AG08396 (cell line): ENCODE results near the gene NEUROD2.
A peak's percentile ranks its signal among the peaks of the same experiment; 100 is the strongest.

Source experiments
- DNase-seq: peaks from one replicate; pipeline ENCODE4 v3.0.0; 2012; ENCODE audit warnings: low spot score, mixed read lengths

The NEUROD2 gene

DNA sequence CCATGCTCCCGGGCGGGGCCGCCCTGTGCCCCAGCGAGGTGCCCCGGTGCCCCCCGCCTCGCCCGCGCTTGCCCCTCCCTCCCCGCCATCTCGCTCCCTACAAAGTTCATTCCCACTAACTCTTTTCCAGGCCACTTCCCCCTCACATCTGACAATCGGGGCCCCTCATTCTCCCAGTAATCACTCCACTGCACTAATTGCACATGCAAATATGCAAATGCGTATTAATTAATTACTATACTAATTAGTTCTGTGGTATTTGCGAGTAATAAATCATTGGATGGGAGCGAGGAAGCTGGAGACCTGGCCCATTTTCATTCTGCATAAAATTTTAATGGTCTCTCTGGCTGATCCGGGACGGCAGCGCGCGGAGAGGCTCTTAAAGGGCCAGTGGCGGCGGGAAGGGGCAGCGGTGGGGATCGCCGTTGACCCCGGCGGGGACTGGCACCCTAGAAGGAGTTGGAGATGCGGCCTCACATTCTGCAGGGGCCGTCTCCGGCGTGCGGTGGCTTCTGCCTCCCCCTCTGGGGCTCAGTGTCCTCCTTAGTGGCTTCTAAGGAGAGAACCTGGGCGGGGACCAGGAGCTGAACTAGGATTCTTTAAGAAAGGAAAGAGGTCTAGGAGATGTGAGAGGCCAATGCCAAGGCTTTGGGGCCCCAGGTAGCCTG is 10.7 kb upstream of the NEUROD2 start:
- DNase-seq, result no peak

DNA sequence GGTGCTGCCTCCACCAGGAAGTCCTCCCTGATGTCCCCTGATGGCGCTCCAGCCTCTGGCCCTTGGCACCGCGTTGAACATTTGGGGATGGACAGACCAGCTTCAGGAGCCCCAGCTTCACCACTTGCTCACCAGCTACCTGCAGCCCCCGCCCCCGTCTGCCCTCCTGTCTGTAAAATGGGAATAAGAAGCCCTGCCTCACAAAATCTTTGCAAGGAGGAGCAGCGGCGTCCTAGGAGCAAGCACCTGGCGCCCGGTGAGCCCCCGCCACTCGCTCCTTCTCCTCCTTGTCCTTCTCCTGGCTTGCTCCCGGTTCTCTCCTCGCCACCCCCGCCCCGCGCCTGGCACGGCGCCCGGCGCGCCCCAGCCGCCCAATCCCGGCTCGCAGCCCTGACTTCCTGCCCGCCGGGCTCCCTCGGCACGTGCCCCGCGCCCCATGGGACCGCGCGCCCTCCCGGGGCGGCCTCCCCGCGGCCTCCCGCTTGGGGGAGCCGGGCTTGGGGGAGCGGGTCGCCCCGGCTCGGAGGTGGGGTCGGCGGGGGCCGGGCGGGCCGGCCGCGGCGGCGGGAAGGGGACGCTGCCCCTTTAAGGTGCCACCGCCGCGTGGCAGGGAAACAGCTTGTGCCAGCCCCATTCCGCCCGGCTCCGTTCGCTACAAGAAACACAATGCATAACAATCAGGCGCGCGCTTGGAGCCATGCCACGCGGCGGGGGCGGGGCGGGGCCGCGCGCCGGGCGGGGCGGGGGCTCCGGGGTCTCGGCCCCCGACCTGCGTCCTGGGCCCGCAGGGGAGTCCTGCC is 9.9 kb upstream of the NEUROD2 start:
- DNase-seq, result peak; percentile 87

DNA sequence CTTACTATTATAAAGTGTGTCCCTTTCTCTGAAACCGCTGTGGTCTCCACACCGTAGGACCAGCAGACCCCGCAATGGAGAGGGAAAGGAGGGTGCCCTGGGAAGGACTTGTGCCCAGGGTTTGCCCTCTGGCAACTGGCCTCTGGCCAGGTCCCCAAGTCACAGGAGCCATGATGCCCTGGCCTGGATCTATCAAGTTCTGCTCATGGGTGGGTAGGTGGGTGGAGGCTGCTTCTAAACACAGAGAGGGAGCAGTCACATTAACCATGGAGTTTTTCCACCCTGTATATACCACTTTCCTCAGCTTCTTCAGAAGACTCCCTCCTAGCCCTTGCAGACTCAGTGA is 9.4 kb upstream of the NEUROD2 start:
- no peak for DNase-seq

DNA sequence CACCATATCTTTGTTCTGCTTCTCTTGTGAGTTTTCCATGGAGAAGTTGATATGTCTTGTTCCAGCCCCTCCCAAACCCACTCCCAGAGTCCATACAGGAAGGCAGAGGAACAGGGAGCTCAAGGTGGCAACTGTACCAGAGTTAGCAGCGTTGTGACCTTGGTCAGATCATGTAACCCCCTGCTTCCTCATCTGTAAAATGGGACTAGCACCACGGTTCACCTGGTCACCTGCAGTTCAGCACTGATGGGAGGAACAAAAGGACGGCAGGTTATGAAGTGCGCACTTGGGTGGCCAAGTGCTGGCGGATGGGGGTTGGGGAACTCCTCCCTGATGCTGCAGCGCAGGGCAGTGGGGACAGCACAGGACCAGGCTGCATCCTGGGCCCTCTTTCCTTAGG is 7.7 kb upstream of the NEUROD2 start:
- DNase-seq, result no peak

DNA sequence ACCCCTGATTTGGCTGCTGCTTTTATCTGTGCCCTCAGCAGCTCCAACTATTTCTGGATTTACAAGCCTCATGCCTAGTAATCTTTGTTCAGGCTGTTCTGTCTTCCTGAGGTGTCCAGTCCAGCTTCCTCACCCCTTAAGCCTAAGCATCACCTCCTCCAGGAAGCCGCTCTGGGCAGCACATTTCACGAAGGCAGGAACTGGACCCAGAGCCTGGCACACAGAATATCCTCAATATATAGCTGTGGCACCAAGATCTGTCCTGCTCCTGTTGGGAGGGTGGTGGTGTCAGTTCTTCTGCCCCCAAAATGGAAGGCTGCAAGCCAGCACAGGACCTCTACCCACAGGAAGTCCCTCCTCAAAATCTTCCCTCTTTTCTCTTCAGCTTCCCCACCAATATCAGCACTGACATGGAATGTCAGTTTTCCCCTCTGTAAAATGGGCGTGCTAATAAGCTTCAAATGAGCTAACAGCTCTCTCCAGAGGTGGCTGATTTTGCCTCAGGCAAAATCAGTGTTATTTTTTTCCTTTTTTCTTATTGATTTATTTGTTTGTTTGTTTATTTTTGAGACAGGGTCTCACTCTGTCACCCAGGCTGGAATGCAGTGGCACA is 6.9 kb upstream of the NEUROD2 start:
- DNase-seq, result no peak

DNA sequence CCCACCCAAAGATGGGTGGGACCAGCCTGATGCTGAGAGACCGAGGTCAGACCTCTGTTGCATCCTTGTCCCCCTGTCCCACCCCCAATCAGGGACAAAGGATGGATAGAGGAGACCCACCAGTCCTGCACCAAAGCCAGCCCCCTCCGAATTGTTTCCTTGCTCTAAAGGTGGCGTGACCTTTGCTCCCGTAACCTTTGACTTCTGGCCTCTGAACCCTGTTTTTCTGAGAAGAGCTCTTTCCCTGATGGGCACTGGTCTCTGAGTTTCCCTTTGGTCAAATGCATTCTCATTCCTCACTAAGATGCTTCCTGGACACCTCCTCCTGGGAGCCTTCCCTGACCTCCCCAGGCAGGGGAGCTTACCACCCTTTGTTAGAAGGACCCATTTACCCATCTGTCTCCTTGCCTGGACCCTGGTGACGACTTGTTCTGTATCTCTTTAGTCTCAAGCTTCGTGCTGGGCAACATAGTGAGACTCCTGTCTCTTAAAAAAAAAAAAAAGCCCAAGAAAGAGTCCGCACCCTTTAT is 5.3 kb upstream of the NEUROD2 start:
- no peak for DNase-seq

DNA sequence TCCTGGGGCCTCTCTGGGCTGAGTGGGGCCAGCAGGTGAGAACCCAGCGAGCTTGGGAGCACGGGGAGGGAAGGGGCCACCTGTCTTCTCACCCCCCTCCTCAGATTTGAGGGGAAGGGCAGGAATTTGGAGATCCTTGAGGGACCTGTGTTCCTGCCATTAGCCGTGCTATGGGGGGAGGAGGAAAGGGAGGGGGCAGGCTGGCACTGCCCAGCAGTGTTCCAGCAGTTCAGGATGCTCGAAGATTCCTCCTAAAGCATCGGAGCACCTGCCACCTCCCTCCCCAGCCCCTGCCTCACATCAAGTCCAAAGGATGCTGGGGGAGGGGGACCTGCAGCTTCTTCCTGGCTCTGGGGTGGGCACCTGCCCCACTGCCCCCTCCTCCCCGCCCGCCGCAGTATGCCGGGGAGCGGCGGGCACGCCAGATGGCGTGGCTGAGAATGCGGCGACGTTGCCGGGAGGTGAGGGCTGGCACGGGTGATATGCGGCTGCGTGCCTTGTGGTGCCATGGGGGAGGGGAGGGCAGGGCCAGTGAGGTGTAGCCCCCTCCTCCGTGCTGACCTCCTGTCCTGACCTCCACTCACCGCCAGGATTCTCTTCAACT is 4.7 kb upstream of the NEUROD2 start:
- no peak for DNase-seq

DNA sequence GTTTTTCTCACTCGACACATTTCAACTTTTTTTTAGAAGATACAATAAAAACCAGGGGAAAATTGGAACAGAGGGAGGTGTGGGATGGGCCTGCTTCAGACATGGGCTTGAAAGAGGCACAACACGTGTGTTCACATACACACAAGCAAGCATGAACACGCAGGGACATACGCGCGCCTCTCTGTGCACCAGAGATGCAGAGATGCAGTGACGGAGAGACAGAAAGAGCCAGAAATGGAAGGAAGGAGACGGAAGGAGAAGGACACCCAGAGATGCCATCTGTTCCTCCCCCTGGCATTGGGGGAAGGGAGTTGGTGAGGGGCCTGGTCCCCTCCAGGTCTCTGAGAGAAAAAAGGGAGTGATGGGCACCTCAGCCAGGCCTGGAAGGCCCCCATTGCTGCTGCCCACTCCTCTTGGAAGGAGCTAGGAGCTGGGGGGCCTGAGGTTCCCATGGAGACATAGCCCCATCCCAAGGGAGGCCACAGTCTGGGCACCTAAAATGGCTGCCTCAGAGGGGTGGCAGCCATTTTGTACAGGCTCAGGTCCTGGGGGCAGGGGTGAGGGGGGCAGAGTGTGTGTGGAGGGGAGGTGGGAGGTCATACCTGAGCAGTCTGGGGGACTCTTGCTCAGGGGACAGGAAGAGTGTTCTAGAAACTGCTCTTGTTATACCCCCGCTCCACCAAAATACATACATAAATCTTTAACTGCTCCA is 3.8 kb upstream of the NEUROD2 start:
- no peak for DNase-seq

DNA sequence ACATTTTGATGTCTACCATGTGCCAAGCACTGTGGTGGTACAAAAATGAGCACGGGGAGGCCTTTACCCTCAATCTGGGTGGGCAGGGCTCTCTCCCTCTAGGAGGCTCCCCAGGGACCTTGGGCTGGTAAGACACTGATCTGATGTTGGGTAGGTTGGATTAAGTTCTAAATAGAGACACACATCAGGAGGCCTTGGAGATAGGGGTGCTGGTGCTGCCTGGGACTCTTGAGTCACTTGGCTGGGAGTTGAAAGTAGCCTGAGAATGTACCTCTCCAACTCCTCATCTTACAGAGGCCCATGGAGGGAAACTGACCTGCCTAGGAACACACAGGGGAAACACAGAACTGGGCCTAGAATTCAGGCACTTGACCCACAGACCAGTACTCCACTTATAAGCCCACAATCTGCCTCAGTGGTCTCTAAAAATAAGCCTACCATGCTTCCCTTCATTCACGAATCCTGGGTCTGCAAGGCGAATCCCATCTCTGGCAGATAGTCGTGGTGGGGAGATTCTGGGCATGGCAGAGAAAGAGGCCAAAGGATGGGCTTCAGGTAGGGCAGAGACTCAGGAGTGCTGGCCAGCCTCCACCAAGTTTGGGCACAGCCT is 1.8 kb upstream of the NEUROD2 start:
- no peak for DNase-seq

DNA sequence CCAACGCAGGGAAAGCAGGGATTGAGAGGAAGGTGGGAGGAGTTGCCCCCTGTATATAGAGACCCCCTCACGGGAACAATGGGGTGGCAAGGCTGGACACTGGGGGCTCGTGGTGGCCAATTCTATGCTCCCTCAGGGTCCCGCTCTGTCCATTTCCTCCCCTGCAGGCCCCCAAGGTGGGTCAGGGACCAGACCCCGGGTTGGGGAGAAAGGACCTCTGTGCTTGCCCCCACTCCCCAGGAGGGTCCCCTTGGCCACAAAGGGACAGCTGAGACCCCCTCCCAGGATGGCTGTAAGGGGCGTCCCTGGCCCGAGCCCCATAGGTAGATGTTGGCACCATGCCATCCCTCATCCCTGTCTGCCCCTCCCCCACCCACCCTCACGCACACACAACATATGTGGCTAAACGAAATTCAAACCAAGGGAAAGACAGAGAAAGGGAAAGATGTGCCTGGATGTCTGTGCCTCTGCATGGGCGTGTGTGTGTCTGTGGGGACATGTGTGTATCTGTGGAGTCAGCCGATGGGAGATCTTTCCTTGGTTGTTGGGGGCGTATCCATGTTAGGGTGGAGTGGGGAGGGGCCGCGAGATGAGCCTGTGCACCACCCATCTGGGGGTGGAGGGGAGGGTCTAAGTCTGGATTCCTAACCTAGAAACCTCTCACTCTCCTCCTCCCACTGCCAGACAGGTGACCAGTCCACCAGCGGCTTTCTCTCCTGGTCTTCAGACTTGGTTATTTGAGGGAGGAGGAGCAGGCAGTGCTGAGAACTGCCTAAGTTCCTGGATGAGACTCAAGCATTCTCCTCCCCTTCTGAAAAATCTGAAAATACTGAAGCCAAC is 642 bp upstream of the NEUROD2 start:
- DNase-seq, result no peak

DNA sequence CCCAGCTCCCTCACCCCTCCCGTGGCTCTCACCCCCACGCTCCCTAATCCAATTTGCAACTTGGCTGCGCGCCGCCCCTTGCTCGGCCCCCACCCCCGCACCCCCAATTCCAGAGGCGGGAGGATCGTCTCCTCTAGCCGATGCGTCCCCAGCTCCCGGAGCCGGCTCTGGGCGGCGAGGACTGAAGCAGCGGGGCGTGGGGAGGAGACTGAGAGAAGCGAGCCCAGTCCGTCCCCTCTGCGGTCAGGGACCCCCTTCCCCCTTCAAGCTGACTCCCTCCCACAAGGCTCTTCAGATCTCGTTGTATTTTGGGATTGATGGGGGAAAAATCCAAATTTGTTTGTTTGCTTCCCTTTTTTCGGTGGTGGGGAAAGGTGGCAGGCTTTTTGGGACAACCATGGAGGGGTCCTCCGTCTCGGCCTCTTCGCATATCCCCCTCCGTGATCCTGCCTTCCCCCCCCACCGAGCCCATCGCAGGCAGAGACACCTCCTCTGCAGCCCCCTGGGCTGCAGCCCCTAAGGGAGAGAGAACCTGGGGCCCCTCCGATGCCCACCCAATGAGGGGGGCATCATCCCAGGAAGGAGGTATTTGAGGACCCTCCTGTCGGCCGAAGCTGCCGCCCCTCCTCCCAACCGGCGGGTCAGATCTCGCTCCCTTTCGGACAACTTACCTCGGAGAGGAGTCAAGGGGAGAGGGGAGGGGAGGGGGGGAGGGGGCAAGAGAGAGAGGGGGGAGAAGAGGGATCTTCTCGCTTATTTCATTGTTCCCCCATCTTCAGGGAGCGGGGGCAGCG is 466 bp downstream of the NEUROD2 start:
- DNase-seq, result no peak

DNA sequence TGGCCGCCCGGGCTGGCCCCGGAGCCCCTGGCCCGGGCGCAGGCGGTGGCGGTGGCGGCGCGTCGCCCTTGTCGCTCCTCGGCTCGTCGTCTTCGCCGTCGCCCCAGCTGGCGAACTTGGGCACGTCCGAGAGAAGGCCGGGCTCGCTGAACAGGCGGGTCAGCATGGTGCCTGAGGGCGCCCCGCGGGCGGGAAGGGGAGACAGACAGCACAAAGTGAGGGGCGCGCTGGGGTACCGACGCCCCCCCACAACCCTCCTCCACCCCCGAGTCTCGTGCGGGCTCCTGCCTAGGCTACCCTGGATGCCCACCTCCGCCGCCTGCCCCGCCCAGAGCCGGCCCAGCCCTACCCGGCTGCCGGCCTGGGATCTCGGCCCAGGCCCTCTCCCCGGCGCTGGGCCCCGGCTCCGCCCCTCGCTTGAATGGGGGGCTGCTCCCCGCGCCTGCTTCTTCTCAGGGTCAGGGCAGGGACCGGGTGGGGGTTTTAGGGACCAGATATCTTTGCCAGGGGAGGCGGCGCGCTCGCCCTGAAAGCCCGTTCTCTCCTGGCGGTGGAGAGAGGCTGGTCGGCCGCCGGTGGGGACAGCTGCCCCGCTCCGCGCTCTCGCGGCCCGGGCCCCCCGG is 1.2 kb downstream of the NEUROD2 start:
- no peak for DNase-seq

DNA sequence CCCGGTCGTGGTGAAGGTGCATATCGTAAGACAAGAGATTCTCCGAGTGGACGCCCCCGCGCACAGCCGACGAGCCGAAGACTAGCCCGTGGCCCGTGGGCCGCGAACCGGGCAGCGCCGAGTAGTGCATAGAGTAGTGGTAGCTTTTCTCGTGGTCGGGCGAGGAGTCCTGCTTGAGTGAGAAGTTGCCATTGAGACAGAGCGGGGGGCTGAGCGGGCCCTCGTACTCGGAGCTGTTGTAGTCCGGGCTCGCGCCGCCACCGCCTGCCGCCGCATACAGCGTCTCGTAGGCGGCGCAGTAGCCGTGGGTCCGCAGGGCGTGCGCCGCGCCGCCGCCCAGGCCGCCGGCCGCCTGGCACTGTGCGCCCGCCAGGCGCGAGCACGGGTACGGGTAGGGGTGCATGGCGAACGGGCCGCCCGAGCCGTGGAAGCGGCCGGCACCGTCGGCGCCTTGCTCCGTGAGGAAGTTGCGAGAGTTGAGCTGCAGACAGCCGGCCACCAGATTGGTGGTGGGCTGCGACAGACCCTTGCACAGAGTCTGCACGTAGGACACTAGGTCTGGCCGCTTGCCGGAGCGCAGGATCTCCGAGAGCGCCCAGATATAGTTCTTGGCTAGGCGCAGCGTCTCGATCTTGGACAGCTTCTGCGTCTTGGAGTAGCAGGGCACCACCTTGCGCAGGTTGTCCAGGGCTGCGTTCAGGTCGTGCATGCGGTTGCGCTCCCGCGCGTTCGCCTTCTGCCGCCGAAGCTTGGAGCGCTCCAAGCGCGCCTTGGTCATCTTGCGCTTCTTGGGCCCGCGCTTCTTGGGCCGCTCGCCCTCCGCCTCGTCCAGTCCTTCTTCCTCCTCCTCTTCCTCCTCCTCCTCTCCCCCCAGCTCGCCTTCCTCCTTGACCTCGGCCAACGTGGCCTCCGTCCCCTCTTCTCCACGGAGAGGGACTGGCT is 2.0 kb downstream of the NEUROD2 start:
- no peak for DNase-seq

DNA sequence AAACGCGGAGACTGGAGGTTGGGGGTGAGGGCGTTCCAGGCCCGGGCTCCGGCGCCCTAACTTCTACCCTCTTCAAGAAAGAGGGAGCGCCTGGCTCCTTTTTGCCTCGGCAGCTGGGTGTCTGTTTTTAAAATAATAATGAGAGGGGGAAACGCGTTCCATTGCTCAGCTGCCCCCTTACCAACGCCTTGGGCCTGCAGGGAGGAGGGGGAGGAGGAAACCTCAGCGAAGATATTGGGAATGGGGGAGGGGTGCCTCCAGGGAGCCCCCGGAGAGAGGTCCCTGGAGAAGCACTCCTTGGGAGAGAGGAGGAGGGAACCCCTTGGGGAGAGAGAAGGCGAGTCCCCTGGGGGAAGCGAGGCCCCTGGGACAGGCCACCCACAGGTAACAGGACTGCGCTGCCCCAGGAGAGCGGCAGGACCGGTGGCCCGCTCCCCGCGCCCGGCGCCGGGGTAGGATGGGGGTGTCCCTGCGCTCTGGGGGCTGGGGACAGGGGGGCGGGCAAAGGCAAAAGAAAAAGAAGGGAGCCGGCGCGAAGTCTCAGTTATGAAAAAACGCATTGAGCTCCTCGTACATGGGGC is 2.7 kb downstream of the NEUROD2 start:
- no peak for DNase-seq

DNA sequence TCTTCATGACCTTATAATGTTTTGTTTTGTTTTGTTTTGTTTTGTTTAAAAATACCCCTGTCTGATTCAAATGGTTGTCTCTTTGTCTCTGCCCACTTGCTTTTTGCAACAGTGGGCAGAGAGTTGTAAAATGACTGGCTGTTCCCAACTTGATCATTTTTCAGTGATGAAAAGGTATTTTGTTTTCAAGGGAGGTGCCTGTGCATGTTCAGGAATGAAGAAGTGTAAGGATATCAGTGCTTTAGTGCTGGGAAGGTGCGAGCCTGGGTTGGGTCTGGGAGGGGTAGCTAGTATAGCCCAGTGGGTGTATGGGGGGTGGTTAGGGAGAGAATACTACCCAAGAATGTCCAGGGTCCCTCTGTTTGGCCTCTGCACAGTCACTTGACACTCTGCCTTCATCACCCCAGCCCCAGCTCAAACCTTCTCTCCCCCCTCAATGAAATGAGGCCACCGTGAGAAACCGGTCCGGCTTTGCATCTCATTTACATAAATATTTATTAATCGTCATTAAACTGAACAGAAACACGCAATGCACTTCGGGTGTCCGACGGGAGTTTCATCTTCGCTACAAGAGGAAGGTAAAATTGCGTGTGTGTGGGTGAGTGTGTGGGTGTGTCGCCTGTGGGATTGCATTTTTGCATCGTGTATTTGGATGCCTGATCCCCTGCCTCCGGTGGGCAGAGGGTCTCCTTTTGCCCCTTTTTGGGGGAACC is 4.3 kb downstream of the NEUROD2 start:
- DNase-seq, result no peak

DNA sequence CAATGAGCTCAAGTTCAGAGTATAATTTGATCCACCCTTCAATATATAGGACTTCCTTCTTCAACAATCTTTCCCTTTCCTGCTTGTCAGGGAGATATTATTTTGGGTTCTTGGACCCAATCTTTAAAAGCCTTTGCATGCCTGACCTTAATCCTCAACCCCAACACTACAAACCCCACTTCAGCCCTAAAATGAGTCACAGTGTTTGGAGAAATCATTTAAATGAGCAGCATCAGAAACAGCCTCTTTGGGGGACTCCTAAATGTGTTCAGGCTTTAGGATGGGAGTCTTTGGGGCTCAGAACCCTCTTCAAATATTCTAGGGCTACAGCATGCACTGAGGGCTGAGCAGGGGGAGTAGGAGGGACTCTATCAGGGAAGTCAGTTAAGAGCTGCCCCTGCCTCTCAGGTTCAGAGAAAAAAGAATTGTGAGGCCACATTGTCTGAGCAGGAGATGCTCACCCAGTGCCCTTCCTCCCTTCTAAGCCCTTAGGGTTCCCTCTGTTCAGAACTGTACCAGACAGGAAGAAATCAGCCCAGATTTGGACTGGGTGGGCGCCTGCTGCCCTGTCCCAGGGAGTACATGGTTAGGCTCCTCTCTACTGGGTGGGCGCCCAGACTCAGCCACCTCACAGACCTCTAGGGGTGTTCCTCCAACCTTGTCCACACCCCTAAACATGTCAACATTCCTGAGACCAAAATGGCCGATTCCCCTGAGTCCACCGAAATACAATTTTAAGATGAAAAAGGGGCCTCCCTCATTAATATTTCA is 5.0 kb downstream of the NEUROD2 start:
- no peak for DNase-seq
